ENCODE data around the gene SEMA3C.

SEMA3C gene

DNA sequence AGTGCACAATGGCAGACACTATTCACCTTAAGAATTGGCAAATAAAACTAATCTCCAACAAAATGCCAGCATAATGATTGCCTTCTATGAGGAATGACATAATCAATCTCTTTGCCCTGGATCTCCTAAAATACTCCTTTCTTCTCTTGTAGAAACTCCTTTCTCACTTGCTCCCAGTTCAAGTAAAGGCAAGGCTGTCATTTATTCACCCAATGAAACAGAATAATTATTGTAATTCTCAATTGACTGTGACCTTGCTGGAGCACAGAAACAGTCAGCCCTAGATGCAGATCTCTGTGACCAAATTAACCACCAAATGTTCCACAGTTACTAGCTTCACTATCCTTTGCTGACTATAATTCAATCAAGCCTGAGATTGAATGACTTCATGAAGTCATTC, 99.3 kb downstream of the SEMA3C start:
- no peak for DNase-seq

DNA sequence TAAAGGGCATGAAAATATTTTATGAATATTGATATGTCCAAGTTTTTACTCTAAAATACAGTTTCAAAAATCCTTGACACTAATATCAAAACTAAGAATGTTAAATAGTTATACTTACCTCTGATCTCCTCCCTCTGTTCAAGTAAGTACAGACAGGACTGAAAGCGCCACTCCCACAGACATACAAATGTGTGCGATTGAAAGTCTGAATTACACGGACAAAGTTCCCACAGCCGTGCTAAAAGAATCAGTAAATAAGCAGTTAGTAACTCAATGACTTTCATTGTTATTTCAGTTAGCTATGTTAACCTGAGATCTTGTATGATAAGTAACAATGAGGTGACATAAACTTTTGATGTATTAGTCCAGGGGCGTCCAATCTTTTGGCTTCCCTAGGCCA, 100.7 kb downstream of the SEMA3C start:
- DNase-seq: no peak

DNA sequence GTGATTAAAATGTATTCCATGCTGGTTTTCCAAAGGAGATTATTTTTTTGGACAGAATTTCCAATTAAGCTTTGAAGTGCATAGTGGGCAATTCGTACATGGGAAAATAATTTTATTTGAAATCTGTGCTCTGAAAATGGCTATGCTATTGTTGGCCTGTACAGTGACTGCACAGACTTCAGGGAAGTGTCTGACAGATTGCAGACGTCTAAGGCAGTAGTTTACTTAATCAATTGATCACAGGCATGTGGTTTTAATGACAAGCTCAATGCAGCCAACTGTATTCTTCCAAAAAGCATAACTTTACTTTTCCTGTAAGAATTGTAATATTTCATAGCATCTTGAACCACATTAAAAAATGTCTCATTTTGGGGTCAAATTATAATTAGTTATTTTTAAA, 102.0 kb downstream of the SEMA3C start:
- no peak for DNase-seq

DNA sequence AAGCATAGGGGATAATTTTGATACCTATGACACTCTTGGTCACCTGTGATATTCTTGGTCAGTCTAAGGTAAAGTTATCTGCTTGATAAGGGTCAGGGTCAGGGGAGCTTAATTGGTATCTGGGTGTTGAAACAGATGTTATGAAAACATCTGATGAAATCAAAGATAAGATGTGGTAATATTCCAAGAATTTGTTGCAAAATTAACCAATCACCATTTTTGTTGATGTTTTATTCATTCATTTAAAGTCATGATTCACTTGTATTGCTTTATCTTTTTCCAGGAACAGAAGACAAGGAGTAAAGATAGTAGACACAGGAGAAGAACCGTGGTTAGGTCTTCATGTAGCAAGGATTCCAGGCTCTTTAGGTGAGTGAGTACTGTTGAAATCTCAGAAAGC, 103.1 kb downstream of the SEMA3C start:
- DNase-seq: no peak

DNA sequence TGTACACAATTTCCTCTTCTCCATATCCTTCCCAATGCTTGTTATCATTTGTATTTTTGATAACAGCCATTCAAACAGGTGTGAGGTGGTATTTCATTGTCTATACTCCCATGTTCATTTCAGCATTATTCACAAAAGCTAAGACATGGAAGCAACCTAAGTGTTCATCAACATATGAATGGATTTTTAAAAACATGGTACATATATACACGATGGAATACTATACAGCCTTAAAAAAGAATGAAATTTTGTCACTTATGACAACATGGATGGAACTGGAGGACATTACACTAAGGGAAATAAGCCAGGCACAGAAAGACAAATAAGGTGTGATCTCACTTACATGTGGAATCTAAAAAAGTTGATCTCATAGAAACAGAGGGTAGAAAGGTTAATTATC, 109.3 kb downstream of the SEMA3C start:
- no peak for DNase-seq

DNA sequence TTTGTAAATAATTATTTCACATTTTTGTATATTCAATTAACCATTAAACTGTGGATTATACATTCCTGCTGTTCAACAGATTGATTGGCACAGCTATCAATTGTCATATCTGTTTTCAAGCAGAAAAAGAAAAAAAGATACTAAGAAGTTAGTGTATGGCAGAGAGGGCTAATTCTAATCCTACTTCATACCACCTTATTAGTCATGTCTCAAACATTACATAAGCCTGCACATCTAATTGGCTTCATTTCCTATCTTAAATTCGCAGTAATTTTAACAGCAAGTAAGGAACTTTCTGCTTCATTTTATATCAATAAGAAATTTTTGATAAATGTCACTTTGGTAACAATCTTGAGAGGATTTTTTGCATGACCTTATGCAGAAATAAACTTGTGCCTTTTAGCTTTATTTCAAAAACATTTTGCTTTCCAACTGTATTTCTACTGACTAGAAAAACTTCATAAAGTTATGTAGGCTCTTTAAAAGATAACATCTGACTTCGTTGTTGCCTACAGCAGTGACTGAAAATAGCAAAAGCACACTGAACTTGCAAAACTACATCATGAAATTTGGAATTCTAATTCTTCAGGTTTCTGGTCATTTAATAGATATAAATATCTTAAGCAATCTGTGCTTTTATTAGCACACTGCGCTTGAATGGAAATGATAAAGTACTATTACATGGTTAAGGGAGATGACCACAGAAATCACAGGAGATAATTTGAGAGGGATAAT, 111.5 kb downstream of the SEMA3C start:
- DNase-seq: no peak

DNA sequence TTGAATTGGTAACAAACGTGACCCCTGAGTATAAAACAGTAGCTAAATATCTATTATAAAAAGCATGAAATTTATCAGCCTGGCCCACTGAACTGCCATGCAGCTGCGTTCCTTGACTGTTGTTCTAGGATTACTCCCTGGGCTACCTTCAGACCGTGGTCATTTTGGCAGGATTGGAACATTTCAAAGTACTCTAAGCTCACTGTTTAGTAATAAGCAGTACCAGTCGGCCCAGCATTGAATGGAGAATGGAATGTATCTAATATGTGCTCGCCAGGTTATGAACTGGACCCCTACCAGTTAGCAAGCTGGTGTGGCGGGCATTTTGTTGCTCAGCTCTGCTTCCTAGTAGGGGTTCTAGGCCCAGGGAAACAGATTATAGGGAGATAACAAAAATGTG, 112.2 kb downstream of the SEMA3C start:
- no peak for DNase-seq

DNA sequence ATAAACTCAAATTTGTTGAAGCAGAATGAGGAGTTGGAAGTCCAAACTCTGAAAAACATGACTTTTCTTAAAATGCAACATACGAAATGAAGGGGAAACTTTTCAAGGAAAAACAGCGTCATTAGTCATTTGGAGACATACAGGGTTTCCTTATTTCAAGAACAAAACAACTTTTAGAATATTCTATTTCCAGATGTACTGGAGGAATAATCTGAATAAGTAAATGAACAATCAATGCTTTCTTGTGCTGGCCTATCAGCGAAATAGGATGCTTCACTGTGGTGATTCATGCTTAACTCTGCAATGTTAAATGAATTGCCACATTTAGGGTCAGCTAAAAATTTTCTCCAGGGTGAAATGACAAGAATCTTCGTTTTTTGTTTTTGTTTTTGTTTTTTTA, 114.3 kb downstream of the SEMA3C start:
- no peak for DNase-seq

DNA sequence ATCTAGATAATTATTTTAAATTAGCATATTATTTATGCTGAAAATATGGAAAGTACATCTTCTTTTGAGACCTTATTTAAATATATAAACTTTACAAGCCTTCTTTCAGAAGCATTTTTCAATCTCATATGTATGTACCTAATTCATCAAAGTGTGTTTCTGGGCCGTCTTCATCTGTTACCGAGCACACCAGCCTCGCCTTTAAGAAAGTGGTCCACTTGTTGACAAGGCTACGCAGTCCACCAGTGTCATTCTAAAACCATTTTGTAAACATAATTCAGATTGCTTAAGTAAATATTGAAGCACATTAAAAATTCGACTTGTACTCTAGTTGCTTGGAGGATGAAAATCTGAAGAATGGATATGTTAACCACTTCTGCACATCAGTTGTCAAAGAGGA, 116.3 kb downstream of the SEMA3C start:
- DNase-seq: no peak

DNA sequence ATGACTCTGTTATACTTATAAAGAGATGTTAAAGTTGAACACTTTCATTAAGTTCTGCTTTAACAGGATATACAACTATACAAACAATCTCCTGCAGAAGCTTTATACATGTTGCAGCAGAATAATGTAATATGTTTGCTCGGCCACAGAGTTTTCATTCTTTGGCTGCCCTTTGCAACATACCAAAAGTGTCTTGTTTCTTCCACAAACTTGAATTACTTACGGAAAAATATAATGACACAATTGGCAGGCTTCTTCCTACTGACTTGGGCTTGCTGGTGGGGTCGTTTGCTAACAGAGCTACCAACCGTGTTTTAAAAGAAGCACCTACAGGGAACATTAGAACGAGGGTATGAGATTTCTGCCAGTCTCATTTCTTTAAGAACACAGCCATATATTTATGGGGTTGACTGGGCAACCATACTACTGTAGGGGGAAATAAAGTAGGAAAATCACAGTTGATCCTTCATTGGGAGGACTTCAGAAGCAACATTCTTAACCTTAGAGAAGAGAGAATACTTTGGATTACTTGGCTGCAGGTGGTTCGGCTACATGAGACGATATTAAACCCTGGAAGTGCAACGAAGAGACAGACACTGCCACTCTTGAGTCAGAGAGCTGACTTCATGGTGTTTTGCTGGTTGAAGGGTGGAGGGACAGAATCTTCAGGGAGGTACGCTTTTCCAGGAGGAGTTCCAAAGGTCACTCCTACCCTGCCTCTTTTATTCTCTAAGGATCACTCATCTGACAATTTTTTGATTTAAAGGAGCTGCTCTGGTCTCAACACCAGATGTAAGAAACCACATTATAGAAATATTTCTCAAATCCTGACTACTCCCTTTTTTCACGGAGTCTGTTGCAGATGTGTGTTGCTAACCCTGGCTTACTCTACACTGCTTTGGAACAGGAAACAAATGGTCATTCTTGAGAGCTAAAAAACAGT, 123.9 kb downstream of the SEMA3C start:
- no peak for DNase-seq

DNA sequence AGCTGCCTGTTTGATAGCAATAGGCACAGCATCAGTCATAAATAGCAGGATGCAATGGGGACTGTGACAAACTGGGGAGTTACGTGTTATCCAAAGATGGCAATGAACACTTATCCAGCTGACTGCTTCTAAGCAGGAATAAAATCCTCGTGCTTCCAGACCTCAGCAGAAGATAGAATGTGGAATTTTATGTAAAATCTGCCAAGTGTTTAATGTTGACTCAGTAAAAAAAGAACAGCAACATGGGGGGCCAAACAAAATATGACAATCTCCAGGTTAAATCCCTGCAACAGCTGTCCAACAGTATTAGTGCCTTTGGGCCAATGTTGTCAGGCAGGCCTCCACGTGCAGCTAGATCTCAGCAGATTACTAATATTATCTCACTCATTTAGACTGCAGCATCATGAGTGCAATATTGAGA, 127.3 kb downstream of the SEMA3C start:
- no peak for DNase-seq

DNA sequence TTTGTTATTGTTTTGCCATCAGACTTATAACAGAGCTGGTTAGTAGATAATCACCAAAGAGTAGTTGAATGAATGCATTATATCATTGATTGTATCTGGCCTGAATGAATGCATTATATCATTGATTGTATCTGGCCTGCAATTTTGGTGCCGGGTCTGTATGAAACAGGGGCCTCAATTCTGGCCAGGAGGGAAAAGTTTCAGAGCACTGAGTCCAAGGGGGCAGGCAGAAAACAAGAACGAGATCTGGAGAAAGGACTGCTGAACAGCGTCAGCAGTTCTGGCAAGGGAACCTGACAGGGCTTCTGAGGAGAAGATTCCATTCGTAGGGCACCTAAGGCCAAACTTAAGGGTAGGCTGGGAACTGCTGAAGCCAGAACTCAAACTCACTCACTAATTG, 128.0 kb downstream of the SEMA3C start:
- DNase-seq: no peak

DNA sequence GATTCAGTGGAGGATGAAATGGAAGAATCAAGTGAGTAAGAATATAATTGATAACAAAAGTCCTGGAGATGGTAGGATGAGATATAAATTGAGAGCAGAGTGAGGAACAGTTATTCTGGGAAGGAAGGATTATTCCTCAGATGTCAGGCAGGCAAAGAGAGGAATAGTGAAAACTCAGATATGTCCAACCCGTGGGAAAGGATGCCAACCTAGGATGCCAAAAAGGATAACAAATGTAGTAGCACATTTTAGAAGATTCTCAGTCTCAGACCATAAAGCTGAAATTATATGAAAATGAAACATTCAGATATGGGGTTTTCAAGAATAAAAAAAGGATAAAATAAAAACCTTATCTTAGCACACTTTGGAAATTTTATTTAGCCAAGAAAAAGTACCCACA, 131.1 kb downstream of the SEMA3C start:
- DNase-seq: no peak

DNA sequence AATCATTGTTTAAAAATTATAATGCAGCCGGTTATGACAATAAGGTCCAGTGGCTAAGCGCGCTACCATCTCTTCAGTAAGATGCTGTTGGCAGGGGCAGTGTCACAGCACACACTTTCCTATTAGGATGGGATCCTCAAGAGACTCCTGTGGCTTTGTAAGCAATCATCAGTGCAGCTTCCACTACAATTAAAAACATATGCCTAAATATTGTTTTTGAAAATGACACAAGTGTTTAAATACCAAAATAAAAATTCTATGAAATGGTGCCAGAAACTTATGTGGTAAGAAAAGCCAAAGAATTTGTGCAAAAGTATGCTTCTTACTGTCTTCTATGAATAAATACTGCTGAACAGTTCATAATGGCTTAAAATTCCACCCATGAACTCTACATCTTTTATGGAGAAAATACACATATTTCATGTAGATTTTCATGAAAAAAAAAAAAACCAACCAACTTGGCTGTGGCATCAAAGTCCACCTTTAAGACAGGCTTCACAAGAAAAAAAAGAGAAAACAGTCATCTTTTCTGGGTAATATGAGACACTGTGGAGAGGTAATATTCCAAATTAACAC, 132.8 kb downstream of the SEMA3C start:
- DNase-seq: no peak

DNA sequence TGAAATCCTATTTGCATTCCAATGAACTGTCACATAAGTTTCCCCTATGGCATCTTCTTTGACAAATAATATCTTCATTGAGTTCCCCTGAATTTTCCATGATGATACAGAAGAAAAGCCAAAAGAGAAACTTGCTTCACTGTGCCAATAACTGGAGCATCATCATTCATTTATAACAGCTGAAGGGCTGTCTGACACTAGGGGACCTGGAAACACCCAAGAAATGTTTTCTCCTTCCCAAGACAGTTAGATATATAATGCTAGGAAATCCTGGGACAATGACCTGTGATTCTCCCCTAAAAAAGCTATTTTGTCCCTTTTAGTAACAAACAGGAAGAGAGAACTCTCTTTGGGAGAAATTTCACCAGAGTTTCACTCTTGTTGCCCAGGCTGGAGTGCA, 133.6 kb downstream of the SEMA3C start:
- DNase-seq: no peak

DNA sequence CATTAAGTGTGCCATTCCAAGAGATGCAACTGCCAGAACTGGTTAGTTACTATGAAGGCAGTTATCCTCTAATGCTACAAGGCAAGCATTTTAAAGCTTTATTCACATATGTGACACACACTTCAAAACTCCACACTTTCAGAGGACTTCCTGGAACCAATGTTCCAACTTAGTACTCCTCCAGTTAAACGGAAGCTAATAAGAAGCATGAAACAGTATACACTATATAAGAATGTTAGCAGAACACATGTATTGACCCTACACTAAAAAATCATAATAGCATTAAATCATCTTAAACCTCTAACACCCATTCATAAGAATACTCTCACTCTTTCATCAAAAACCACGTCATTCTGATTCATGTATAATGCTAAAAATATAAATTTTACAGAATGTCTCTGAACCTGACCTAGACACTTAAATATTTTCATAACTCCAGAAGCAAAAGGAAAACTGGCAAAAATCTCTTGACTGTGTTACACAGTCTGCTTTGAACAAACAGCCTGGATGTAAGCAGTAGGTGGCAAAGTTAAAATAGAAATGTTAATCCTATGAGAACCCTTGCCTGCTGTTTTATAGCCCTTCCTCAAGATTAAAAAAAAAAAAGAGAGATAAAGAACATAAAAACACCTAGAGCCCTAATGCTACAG, 135.0 kb downstream of the SEMA3C start:
- no peak for DNase-seq

DNA sequence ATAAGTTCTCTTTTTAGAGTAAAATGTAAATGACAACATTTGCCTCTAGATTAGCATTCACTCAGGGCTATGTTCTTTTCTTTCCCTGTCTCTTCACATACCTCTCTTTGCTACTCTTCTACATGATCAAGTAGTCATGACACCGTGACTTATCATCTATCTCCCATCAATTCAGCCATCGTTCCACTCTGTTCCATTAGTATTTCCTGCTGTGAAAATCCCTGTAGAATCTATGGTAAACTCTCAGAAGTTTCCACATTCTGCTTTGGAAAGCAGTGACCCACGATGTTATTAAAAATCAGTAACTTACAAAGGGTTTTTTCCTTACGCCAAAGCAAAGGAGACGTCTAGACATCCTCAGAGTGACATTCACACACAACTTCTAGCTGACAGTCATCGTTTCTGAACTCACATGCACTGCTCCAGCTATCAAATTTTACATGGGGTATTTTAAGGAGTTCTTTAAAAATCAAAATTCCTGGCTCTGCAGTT, 135.6 kb downstream of the SEMA3C start:
- no peak for DNase-seq

DNA sequence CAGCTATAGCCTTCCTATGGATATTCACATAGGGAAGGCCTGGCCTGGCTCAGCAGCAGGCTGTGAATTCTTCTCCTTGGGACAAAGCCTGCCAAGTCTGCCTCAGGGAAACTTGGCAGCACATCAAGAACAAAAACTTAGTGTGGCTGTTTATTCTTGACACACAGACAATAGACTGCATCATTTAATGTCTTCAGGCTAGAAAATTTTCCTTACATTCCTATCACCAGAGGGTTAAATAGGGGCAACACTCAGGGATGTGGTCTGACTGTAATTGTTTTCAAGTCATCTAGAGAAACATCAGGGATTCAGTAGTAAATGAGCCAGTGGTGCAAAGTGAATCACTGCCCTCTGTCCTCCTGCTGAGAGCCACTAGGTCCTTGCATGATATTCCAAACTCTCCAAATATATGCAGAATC, 137.3 kb downstream of the SEMA3C start:
- no peak for DNase-seq

DNA sequence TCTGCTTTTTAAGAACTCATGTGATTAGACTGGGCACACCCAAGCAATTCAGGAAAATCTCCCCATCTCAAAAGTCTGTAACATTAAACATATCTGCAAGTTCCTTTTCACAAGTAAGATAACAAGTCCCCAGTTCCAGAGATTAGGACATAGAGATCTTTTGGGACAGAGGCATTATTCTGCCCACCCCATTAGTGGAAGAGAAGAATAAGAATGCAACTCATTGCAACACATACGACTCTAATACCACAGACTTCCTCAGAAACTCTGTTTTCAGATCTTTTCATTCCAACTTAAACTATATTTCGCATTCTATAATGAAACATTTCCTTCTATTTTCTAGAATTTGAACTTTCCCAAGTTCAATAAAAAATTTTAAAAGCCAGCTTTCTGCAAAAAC, 137.7 kb downstream of the SEMA3C start:
- no peak for DNase-seq

DNA sequence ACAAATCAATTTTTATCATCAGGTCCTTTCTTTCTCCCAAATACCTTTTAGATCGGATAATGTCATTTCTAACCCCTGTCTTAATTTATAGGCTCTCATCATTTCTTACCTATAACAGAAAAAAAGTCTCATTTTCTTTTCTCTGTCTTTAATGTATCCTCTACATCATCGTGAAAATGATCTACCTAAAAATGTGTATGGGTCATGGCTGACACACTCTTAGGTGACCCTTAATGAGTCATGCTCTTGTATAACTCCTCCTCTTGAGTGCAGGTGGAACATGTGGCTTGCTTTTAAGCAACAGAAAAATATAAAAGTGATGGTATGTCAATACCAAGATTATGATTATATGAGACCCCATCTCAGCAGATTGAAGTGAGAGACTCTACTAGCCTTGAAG, 139.4 kb downstream of the SEMA3C start:
- DNase-seq: no peak

DNA sequence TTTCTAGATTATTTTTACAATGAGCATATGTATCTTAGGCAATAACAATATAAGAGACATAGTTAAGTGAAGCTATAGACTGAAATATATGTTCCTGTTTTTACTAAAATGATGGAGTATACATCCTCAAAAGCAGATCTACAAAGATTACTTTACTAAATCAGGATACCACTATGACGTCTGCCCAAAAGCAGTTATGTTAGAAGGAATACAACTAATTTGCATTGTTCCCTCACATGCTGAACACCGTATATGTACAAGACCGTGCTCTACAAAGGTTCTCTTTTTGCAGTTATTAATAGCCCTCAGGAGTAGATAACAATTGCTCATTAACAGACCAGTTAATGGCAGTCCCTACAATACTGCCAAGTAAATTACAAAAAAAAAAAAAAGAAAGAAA, 143.0 kb downstream of the SEMA3C start:
- DNase-seq: no peak

DNA sequence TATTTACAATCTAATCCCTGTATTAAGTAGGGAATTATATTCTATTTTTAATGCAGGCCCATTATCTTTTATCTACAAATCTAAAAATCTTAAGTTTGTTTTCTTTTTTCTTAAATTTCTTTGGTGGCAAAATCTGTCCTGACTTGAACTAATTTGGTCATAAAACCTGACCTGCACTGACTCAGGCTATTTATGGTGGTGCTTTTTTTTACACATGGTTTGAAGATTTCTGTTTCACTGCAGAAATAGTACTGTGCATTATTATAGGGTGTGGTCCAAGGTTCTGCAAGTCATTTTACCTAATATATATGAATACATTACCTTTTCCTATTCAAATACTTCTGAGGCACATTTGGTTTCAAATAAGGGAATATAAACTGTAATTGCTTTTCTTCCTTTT, 143.4 kb downstream of the SEMA3C start:
- DNase-seq: no peak

DNA sequence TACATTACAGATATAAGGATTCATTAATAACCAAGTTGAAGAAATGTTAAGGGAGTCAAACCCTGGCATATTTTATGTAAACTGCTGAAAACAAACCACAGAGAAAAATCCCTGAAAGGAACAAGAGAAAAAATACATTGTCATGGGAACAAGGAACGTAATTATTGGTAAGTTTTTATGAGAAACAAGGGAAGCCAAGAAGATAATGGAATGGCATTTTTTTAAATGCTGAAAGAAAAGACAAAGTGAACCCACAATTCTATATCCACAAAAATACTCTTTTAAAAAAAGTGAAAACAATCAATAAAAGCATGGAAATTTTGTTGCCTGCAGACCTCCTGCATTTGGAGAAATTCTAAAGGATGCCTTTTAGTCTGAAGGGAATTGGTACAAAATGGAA, 144.0 kb downstream of the SEMA3C start:
- no peak for DNase-seq
